SK-N-SH (cell line): ENCODE measurements around the gene GABRD.

Experiments used
- ELF1 ChIP-seq: IDR thresholded peaks from 2 replicates; pipeline ENCODE4 v1.4.0; 2012
- EP300 ChIP-seq, 2 experiments: IDR thresholded peaks; 2 replicates each; pipeline versions ENCODE4 v1.4.0 to v1.6.1; 2012; ENCODE audit warnings: borderline replicate concordance in 1 of 2, low read depth in 1 of 2, low read length in 1 of 2
- MXI1 ChIP-seq: IDR thresholded peaks from 2 replicates; pipeline ENCODE4 v1.6.1; 2012; ENCODE audit warnings: mild to moderate bottlenecking, low read depth, low read length, improper control_type of control experiment
- NRF1 ChIP-seq: IDR thresholded peaks from 2 replicates; pipeline ENCODE4 v1.6.1; 2012; ENCODE audit warnings: low read depth, mild to moderate bottlenecking, low read length
- RAD21 ChIP-seq: IDR thresholded peaks from 2 replicates; pipeline ENCODE4 v1.6.1; 2012; ENCODE audit warnings: mild to moderate bottlenecking, low read length
- RCOR1 ChIP-seq: fragments of 150-350 bp; IDR thresholded peaks from 2 replicates; pipeline ENCODE4 v1.6.1; 2017; ENCODE audit warnings: antibody characterized with exemption, low read length
- RXRA ChIP-seq: IDR thresholded peaks from 2 replicates; pipeline ENCODE4 v1.4.0; 2012; ENCODE audit warnings: low read depth, mild to moderate bottlenecking, borderline replicate concordance
- TEAD4 ChIP-seq: IDR thresholded peaks from 2 replicates; pipeline ENCODE4 v1.4.0; 2012; ENCODE audit warnings: mild to moderate bottlenecking, borderline replicate concordance; ENCODE audit not compliant: insufficient read depth
- TF ChIP-seq, protein P1 (sequence below): fragments of 200-600 bp; sonication (generic); IDR thresholded peaks from 2 replicates; pipeline ENCODE4 v1.6.1; 2017; ENCODE audit warnings: antibody characterized with exemption, mild to moderate bottlenecking, moderate library complexity
- TF ChIP-seq, protein P2 (sequence below): IDR thresholded peaks from 2 replicates; pipeline ENCODE4 v1.4.0; 2012; ENCODE audit warnings: low read depth, borderline replicate concordance
- TF ChIP-seq, protein P3 (sequence below): IDR thresholded peaks from 2 replicates; pipeline ENCODE4 v1.4.0; 2012; ENCODE audit warnings: low read depth

DNA sequence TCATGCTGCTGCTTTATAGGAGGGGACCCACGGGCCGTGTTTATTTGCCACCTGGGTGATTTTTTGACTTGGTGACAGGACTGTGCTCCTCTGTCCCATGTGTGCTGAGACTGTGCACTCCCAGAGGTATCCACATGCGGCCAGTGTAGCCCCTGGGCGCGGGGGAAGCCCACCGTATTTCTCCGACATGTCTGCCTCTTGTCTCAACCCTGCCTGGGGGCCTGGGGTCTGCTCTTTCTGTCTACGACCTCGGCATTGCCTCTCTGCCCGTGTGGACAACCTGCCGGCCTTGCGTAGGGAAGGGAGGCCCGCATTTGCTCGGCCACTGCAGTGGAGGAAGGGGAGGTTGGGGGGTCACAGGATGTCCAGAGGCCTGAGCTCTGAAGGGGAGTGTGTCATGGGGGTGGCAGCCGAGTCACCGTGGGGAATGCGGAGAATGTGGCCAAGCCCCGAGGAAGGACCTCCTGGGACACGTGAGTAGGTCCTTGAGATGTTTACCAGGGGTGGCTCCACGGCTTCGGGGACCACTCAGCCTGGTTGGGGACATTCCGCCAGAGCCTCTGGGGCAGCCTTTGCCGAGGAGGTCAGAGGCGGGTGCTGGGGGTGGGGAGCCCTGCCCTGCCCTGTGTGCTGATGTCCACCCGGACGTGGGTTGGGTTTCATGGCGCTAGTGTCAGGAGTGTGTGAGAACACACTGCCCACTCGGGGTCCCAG lies 42.1 kb downstream of the GABRD start:
- TF ChIP-seq, protein P1, sequence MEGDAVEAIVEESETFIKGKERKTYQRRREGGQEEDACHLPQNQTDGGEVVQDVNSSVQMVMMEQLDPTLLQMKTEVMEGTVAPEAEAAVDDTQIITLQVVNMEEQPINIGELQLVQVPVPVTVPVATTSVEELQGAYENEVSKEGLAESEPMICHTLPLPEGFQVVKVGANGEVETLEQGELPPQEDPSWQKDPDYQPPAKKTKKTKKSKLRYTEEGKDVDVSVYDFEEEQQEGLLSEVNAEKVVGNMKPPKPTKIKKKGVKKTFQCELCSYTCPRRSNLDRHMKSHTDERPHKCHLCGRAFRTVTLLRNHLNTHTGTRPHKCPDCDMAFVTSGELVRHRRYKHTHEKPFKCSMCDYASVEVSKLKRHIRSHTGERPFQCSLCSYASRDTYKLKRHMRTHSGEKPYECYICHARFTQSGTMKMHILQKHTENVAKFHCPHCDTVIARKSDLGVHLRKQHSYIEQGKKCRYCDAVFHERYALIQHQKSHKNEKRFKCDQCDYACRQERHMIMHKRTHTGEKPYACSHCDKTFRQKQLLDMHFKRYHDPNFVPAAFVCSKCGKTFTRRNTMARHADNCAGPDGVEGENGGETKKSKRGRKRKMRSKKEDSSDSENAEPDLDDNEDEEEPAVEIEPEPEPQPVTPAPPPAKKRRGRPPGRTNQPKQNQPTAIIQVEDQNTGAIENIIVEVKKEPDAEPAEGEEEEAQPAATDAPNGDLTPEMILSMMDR: no peak
- no peak for TF ChIP-seq RXRA
- TF ChIP-seq NRF1: no peak
- no peak for TF ChIP-seq EP300 (IDR thresholded peaks at IDR 0.05; ENCODE audit: borderline replicate concordance in 1 of 2, low read depth in 1 of 2, low read length in 1 of 2)
- TF ChIP-seq, protein P2, sequence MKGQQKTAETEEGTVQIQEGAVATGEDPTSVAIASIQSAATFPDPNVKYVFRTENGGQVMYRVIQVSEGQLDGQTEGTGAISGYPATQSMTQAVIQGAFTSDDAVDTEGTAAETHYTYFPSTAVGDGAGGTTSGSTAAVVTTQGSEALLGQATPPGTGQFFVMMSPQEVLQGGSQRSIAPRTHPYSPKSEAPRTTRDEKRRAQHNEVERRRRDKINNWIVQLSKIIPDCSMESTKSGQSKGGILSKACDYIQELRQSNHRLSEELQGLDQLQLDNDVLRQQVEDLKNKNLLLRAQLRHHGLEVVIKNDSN: no peak
- TF ChIP-seq, protein P3, sequence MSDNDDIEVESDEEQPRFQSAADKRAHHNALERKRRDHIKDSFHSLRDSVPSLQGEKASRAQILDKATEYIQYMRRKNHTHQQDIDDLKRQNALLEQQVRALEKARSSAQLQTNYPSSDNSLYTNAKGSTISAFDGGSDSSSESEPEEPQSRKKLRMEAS: no peak
- no peak for TF ChIP-seq RCOR1
- no peak for TF ChIP-seq ELF1
- no peak for TF ChIP-seq MXI1
- TF ChIP-seq TEAD4: no peak
- no peak for TF ChIP-seq RAD21
